AG09309 (cell line): Measurements from ENCODE around the gene PPIG.
"Not testable (repeated sequence)": the region's sequence is repeated elsewhere in the genome, so short reads cannot be mapped to it uniquely, and the experiment has no call there.

Experiments used
- DNase-seq: peaks from one replicate; pipeline ENCODE4 v3.0.0-alpha.2; 2010; ENCODE audit warnings: low read depth
- H3K4me3 ChIP-seq: 2 replicates; pipeline ENCODE4 v1.5.1; 2011; ENCODE audit warnings: mild to moderate bottlenecking, low read depth, low read length, moderate library complexity; ENCODE audit not compliant: control insufficient read depth
- CTCF ChIP-seq: IDR thresholded peaks from 2 replicates; pipeline ENCODE4 v1.5.1; 2011; ENCODE audit warnings: mild to moderate bottlenecking, low read depth, low read length, inconsistent platforms; ENCODE audit not compliant: insufficient read depth, control insufficient read depth; ENCODE audit errors: missing control alignments

PPIG gene

GRCh38 chr2:169584005-169584877 is at the start of gene PPIG:
Gene PPIG (plus strand): TSS chr2:169584351. CDS start chr2:169604042, 19,691 bp downstream.
- H3K4me3 ChIP-seq, result peak within 1 kb of the TSS; percentile 93
- no peak for TF ChIP-seq CTCF
- peak; percentile 57 for DNase-seq

GRCh38 chr2:169539460-169539859 is 44.7 kb upstream of the PPIG start:
- DNase-seq, H3K4me3 ChIP-seq: not testable (repeated sequence)

GRCh38 chr2:169540146-169540545 is 44.0 kb upstream of the PPIG start:
- H3K4me3 ChIP-seq, result no peak overlapping the region
- DNase-seq, result no peak
- TF ChIP-seq CTCF, result no peak

- no peak for TF ChIP-seq CTCF
- DNase-seq, result no peak
Observed at GRCh38 chr2:169542433-169542832, 41.7 kb upstream of the PPIG start.

GRCh38 chr2:169546756-169547155 is 37.4 kb upstream of the PPIG start:
- DNase-seq, result no peak
- TF ChIP-seq CTCF, result no peak
- no peak overlapping the region for H3K4me3 ChIP-seq

More at GRCh38 chr2:169542433-169542832, 41.7 kb upstream of the PPIG start:
- H3K4me3 ChIP-seq, result no peak overlapping the region

GRCh38 chr2:169561364-169561763 is 22.8 kb upstream of the PPIG start:
- H3K4me3 ChIP-seq, result no peak overlapping the region
- DNase-seq, result no peak
- no peak for TF ChIP-seq CTCF

- not testable (repeated sequence) for H3K4me3 ChIP-seq, DNase-seq
Observed at GRCh38 chr2:169562084-169562483, 22.1 kb upstream of the PPIG start.
